Effector memory CD8-positive, alpha-beta T cell (primary cell): Measurements from ENCODE around the gene HIC2.
"Not testable (repeated sequence)": the region's sequence is repeated elsewhere in the genome, so short reads cannot be mapped to it uniquely, and the experiment has no call there.

ENCODE experiments used
- ATAC-seq: fragments of 150-1000 bp; cut with Tn5 transposase; replicated peaks from 2 replicates; pipeline ENCODE4 v1.10.0; 2021; ENCODE audit warnings: mild to moderate bottlenecking, moderate library complexity
- DNase-seq, 3 experiments: peaks; one replicate each; pipeline ENCODE4 v3.0.0; 2021
- H3K27ac Mint-ChIP-seq, 2 donors: one replicate each; pipeline ENCODE4 v1.8.0; 2022; ENCODE audit warnings: mild to moderate bottlenecking in 2 of 2, mixed read lengths in 2 of 2, moderate library complexity in 2 of 2
- H3K27me3 Mint-ChIP-seq, 2 donors: one replicate each; pipeline ENCODE4 v1.8.0; 2022; ENCODE audit warnings: mixed read lengths in 2 of 2
- H3K36me3 Mint-ChIP-seq: one replicate; pipeline ENCODE4 v1.8.0; 2022; ENCODE audit warnings: mild to moderate bottlenecking, moderate library complexity, mixed read lengths; ENCODE audit not compliant: insufficient read depth
- H3K4me1 Mint-ChIP-seq, 2 donors: one replicate each; pipeline ENCODE4 v1.8.0; 2022; ENCODE audit warnings: low read depth in 2 of 2, mixed read lengths in 2 of 2
- H3K4me3 Mint-ChIP-seq, 2 donors: one replicate each; pipeline ENCODE4 v1.8.0; 2022; ENCODE audit warnings: mild to moderate bottlenecking in 2 of 2, mixed read lengths in 2 of 2, moderate library complexity in 2 of 2
- H3K9me3 Mint-ChIP-seq, 2 donors: one replicate each; pipeline ENCODE4 v1.8.0; 2022; ENCODE audit warnings: mixed read lengths in 2 of 2
- total RNA-seq, 9 experiments: gene quantifications; one replicate each; lab custom pipeline; 2026; lab: John Stamatoyannopoulos, UW

HIC2 gene, protein sequence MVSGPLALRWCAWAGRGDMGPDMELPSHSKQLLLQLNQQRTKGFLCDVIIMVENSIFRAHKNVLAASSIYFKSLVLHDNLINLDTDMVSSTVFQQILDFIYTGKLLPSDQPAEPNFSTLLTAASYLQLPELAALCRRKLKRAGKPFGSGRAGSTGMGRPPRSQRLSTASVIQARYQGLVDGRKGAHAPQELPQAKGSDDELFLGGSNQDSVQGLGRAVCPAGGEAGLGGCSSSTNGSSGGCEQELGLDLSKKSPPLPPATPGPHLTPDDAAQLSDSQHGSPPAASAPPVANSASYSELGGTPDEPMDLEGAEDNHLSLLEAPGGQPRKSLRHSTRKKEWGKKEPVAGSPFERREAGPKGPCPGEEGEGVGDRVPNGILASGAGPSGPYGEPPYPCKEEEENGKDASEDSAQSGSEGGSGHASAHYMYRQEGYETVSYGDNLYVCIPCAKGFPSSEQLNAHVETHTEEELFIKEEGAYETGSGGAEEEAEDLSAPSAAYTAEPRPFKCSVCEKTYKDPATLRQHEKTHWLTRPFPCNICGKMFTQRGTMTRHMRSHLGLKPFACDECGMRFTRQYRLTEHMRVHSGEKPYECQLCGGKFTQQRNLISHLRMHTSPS
- 16.2 to 29.0 (median 21.6) reads per million in 9 experiments for total RNA-seq

DNA sequence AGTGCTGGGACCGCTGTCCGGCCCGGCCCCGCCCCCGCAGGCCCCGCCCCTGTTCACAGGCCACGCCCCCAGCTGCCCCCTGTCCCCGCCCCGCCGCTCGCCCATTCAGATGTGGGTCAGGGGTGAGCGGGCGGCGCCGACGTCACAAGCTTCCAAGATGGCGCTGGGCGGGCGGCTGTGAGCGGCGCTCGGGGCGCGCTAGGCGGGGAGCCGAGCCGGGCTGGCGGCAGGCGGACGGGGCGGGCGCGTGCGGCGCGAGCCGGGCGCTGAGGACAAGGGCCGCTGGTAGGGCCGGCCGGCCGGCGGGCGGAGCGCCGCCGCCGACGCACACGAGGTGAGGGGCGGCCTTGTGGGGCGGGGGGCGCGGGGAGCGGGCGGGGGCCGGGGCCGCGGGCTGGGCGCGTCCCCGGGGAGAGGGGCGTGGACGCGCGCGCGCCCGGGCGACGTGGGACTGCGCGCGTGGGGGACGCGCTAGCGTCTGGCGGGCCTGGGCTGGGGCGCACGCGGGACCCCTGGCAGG lies at the start of gene HIC2:
Gene HIC2, plus strand, starts transcription at position 145 of the 520 bp plus-strand sequence. CDS start 25,461 bp downstream, outside the sequence.
- peak; percentile 87 for ATAC-seq
- H3K36me3 Mint-ChIP-seq, H3K27me3 Mint-ChIP-seq, H3K27ac Mint-ChIP-seq, H3K9me3 Mint-ChIP-seq, H3K4me3 Mint-ChIP-seq, H3K4me1 Mint-ChIP-seq: not testable (repeated sequence)
- DNase-seq: peak in 2 of 3 experiments; percentile 15 to 16

DNA sequence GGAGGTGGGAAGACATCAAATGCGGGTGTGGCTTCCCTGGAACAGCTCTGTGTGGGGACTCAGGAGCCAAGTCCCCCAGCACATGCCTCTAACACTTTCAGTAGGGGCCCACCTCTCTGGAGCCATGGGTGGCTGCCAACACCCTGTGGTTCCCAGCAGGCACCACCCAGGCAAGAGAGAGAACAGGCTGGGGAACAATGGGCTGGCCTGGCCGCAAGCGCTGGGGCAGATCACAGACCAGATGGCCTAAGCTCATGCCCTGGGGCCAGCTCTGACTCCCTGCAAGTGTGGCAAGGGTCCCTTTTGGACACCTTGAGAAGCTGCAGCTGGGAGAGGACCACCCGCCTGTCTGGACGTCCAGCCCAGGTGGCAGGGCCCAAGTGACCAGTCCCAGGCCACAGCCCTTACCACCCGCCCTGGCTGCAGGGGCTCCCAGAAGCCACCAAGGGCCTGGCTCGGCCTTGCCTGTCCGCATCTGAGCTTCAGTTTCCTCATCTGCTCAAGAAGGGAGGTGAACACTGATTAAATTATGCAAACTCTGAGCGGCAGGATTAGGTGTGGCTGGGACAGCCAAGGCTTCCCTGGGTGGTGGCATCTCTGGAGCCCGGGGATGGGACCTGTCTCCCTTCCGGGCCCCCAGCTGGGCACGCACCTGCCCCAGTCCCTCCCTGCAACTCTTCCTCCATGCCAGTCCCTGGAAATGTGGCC lies 48.4 kb upstream of the HIC2 start:
- not testable (repeated sequence) for H3K4me1 Mint-ChIP-seq

DNA sequence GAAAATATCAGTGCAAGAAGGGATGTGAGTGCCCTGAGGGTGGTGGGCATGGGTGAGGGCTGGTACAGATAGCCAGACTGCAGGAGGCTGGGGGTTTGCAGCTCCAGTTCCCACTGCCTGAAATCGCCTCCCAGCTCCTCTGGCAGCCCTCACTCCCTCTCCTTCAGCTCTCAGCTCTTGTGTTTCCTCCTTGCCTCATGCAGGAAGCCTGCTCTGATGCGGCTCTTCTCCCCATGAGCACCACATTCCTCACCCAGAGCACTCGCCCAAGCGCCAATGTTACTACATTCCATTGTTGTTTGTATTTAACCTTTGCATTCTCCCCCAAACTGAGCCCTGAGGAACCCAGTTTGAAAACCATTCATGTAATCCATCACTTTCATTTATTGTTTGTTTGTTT lies 41.3 kb upstream of the HIC2 start:
- not testable (repeated sequence) for H3K4me3 Mint-ChIP-seq, H3K27ac Mint-ChIP-seq, H3K36me3 Mint-ChIP-seq, H3K27me3 Mint-ChIP-seq, ATAC-seq, H3K4me1 Mint-ChIP-seq, H3K9me3 Mint-ChIP-seq, DNase-seq

More for the DNA sequence above, 48.4 kb upstream of the HIC2 start:
- H3K36me3 Mint-ChIP-seq, H3K9me3 Mint-ChIP-seq, H3K27me3 Mint-ChIP-seq, H3K27ac Mint-ChIP-seq, H3K4me3 Mint-ChIP-seq, DNase-seq, ATAC-seq: not testable (repeated sequence)

DNA sequence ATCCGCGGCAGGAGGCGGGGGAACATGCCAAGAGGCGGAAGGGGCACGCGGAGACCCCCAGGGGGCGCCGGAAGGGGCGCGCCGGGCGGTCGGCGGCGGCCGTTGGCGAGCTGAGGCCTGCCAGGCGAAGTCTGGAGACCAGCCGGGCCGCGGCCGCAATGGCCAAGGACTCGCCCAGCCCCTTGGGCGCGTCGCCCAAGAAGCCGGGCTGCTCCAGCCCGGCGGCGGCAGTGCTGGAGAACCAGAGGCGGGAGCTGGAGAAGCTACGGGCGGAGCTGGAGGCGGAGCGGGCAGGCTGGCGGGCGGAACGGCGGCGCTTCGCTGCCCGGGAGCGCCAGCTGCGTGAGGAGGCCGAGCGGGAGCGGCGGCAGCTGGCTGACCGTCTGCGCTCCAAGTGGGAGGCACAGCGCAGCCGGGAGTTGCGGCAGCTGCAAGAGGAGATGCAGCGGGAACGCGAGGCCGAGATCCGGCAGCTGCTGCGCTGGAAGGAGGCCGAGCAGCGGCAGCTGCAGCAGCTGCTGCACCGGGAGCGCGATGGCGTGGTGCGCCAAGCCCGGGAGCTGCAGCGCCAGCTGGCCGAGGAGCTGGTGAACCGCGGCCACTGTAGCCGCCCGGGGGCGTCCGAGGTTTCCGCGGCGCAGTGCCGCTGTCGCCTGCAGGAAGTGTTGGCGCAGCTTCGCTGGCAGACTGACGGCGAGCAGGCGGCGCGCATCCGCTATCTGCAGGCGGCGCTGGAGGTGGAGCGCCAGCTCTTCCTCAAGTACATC lies 33.3 kb upstream of the HIC2 start, which contains the start of gene RIMBP3B:
Gene RIMBP3B, plus strand, starts transcription at position 51 of the 767 bp plus-strand sequence. Its CDS starts 108 bp downstream, at position 159.
- peak; percentile 67 for ATAC-seq
- DNase-seq, H3K4me1 Mint-ChIP-seq: not testable (repeated sequence)

DNA sequence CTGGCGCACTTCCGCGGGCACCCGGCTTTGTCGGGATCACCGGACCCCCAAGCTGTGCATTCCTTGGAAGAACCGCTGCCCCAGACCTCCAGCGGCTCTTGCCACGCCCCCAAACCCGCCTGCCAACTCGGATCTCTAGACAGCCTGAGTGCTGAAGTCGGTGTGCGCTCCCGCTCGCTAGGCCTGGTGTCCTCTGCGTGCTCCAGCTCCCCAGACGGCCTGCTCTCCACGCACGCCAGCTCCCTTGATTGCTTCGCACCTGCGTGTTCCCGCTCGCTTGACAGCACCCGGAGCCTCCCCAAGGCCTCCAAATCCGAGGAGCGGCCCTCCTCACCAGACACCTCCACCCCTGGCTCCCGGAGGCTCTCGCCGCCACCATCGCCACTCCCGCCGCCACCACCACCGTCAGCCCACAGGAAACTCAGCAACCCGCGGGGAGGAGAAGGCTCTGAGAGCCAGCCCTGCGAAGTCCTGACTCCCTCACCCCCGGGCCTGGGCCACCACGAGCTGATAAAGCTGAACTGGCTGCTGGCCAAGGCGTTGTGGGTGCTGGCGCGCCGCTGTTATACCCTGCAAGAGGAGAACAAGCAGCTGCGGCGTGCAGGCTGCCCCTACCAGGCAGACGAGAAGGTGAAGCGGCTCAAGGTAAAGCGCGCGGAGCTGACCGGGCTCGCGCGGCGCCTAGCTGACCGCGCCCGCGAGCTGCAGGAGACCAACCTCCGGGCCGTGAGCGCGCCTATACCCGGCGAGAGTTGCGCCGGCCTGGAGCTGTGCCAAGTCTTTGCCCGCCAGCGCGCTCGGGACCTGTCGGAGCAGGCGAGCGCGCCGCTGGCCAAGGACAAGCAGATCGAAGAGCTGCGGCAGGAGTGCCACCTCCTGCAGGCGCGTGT lies 32.5 kb upstream of the HIC2 start:
- H3K36me3 Mint-ChIP-seq, H3K4me1 Mint-ChIP-seq, H3K27ac Mint-ChIP-seq, H3K4me3 Mint-ChIP-seq, H3K27me3 Mint-ChIP-seq, DNase-seq, H3K9me3 Mint-ChIP-seq: not testable (repeated sequence)
- ATAC-seq: peak; percentile 79

More for the DNA sequence above, 33.3 kb upstream of the HIC2 start, which contains the start of gene RIMBP3B:
- H3K9me3 Mint-ChIP-seq, H3K27me3 Mint-ChIP-seq, H3K4me3 Mint-ChIP-seq, H3K27ac Mint-ChIP-seq, H3K36me3 Mint-ChIP-seq: not testable (repeated sequence)

DNA sequence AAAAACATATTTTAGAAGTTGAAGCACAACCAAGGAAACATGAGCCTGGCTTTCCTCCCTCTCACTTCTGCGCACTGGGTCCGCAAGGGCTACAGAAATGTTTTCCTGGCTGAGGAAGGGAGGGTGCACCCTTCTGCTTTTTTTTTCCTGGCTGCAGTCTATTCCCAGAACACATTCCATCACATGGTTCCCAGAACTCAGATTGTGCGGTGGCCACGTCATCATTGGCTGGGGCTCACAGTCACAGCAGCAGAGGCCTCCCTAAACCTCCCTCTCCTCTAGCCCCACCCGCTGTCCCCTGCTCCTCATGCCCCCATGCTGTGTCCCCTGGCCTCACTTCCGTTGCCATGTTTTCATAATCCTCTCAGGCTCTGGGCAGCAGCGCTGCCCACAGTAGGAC lies 27.7 kb upstream of the HIC2 start:
- DNase-seq, H3K4me1 Mint-ChIP-seq: not testable (repeated sequence)

DNA sequence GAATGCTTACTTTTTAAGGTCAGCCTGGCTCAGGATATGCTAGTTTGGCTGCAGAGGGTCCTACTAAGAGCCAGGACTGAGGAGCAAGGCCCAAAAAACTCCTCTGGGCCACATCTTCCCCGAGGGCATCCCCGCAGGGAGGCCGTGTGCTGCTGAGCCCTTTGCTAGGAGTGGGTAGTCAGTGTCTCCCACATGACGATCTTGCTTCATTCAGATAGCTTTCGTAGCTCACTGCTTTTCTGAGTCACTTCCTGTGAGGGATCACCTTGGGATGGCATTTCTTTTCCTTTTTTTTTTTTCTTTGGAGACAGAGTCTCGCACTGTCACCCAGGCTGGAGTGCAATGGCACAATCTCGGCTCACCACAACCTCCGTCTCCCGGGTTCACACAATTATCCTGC lies 27.2 kb upstream of the HIC2 start:
- not testable (repeated sequence) for H3K4me1 Mint-ChIP-seq, H3K36me3 Mint-ChIP-seq, ATAC-seq, H3K27me3 Mint-ChIP-seq, DNase-seq, H3K9me3 Mint-ChIP-seq, H3K4me3 Mint-ChIP-seq, H3K27ac Mint-ChIP-seq

More for the DNA sequence above, 27.7 kb upstream of the HIC2 start:
- H3K27ac Mint-ChIP-seq, ATAC-seq, H3K36me3 Mint-ChIP-seq, H3K4me3 Mint-ChIP-seq, H3K9me3 Mint-ChIP-seq, H3K27me3 Mint-ChIP-seq: not testable (repeated sequence)

DNA sequence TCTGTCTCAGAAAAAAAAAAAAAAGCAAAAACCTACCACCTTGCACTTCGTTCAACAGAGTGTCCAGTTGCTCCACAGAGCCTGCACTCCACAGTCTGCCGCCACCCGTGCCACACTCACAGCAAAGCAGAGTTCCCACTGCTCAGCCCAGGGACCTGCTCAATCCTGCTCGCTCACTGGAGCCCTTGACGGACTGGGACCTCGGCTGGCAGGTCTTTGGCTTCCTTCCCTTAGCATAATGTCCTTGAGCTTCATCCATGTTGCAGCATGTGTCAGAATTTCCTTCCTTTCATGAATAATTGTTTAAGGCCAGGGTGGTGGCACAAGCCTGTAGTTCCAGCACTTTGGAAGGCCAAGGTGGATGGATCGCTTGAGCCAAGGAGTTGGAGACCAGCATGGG lies 22.6 kb upstream of the HIC2 start:
- ATAC-seq, H3K27ac Mint-ChIP-seq, H3K36me3 Mint-ChIP-seq, H3K9me3 Mint-ChIP-seq, H3K4me3 Mint-ChIP-seq, H3K4me1 Mint-ChIP-seq, H3K27me3 Mint-ChIP-seq, DNase-seq: not testable (repeated sequence)

DNA sequence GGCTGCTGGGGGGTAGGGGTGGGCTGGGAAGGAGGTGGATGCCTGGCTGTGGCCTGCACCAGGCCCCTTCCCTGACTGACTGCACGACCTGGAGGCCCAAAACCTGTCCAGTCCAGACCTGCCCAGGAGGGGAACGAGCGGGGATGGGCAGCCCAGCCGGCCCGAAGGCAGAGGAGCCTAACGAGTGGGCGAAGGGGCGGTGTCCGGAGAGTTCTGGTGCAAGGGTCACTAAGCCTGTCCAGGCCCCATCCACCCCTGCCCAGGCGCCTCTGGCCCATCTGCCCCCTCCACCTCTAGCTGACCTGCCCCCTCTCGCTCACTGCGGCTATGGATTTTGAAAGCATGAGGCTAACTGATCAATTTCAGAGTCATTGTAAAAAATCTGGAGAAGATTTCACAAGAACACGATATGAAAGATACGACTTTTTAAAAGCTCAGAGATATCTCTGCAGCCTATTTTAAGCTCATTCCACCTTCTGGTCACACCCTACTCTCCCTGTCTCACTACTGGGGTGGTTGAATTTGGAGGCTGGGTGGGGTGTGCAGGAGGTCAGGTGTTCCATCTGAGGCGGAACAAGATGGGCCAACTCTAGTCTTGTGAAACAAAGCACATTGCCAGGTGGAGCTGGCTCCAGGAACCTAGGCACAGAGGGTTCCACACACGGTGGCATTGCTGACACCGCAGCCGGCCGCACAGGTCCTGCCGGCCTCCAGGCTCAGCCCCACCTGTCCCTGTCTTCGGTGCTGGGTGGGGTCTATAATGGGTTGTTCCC lies 15.8 kb upstream of the HIC2 start:
- H3K36me3 Mint-ChIP-seq, H3K4me3 Mint-ChIP-seq, H3K27me3 Mint-ChIP-seq, H3K27ac Mint-ChIP-seq, H3K4me1 Mint-ChIP-seq, ATAC-seq, H3K9me3 Mint-ChIP-seq, DNase-seq: not testable (repeated sequence)

DNA sequence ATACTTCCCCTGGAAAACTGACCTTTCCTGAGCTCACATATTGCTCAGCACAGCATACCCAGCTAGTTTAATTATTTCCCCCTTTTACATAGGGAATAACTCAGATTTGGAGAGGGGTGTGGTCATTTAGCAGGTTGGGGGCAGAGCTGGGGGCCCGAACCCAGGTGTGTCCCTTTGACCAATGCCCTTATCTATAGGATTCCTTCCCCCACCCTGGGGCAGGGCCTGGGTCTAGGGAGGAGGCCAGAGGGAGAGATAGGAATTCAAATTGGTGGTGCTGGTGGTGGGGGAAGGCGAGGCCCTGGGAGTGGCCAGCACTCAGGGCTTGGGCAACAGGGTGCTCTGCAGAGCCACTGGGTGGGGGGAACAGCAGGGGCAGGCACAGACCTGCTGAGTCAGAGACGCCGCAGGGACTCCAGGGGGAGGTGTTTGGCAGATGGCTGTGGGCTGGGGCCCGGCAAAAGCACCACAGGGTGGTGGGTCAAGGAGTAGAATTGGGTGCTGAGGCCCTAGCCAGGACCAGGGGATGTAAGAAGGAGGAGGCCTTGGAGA lies 14.3 kb upstream of the HIC2 start:
- not testable (repeated sequence) for H3K36me3 Mint-ChIP-seq, H3K9me3 Mint-ChIP-seq, H3K27me3 Mint-ChIP-seq, DNase-seq, ATAC-seq, H3K4me3 Mint-ChIP-seq, H3K27ac Mint-ChIP-seq, H3K4me1 Mint-ChIP-seq

DNA sequence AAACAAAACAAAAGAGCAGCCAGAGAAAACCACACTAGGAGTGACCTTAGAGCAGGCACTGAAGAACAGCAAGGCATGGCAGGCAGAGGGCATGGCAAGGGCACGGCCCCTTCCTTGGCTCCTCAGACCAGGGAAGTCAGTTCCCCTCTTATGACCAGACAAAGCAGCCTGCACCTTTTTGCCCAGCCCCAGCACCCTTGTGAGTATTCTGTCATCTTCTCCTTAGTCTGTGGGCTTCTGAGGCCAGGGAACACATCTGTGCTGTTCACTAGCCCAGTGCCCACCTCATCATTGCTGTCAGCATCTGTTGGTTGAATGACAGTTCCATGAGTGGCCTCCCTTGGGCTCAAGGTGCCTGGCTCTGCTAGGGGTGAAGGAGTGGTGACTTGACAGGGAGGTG lies 10.0 kb upstream of the HIC2 start:
- ATAC-seq, H3K9me3 Mint-ChIP-seq, H3K36me3 Mint-ChIP-seq, H3K4me1 Mint-ChIP-seq, H3K4me3 Mint-ChIP-seq, H3K27me3 Mint-ChIP-seq, H3K27ac Mint-ChIP-seq, DNase-seq: not testable (repeated sequence)
